Mesendoderm (in vitro differentiated cells): ENCODE measurements around the gene PCDHGB5.

Experiments
- DNase-seq: peaks from one replicate; pipeline ENCODE4 v3.0.0; 2013
- H2AK5ac ChIP-seq: 2 replicates; pipeline ENCODE4 v1.6.1; 2013; ENCODE audit warnings: low read length, inconsistent platforms
- H2BK120ac ChIP-seq: 2 replicates; pipeline ENCODE4 v1.6.1; 2013; ENCODE audit warnings: low read depth, mild to moderate bottlenecking, low read length, moderate library complexity, mixed read lengths
- H2BK15ac ChIP-seq: replicated peaks from 2 replicates; pipeline ENCODE4 v1.6.1; 2013; ENCODE audit warnings: low read depth, mild to moderate bottlenecking, moderate library complexity
- H2BK5ac ChIP-seq: 2 replicates; pipeline ENCODE4 v1.6.1; 2013; ENCODE audit warnings: low read length, inconsistent platforms
- H3K18ac ChIP-seq: 2 replicates; pipeline ENCODE4 v1.6.1; 2013; ENCODE audit warnings: mild to moderate bottlenecking, low read length, mixed read lengths
- H3K23ac ChIP-seq: one replicate; pipeline ENCODE4 v1.6.1; 2013; ENCODE audit warnings: low read length
- H3K27ac ChIP-seq: 2 replicates; pipeline ENCODE4 v1.5.1; 2013; ENCODE audit warnings: low read depth, mild to moderate bottlenecking, inconsistent platforms, low read length, moderate library complexity
- H3K27me3 ChIP-seq: 2 replicates; pipeline ENCODE4 v1.6.1; 2013; ENCODE audit warnings: low read length, control low read depth, mild to moderate bottlenecking, inconsistent platforms; ENCODE audit not compliant: insufficient read depth, poor library complexity
- H3K36me3 ChIP-seq: 2 replicates; pipeline ENCODE4 v1.6.1; 2013; ENCODE audit warnings: low read length, inconsistent platforms; ENCODE audit not compliant: control insufficient read depth, insufficient read depth
- H3K4ac ChIP-seq: one replicate; pipeline ENCODE4 v1.6.1; 2013; ENCODE audit warnings: low read depth, mild to moderate bottlenecking, low read length, moderate library complexity
- H3K4me1 ChIP-seq: 2 replicates; pipeline ENCODE4 v1.6.1; 2013; ENCODE audit warnings: low read depth, low read length, inconsistent platforms; ENCODE audit not compliant: control insufficient read depth
- H3K4me2 ChIP-seq: 2 replicates; pipeline ENCODE4 v1.6.1; 2013; ENCODE audit warnings: low read length
- H3K4me3 ChIP-seq: 2 replicates; pipeline ENCODE4 v1.5.1; 2013; ENCODE audit warnings: mild to moderate bottlenecking, low read length
- H3K56ac ChIP-seq: one replicate; pipeline ENCODE4 v1.6.1; 2013; ENCODE audit warnings: low read length
- H3K79me1 ChIP-seq: 2 replicates; pipeline ENCODE4 v1.6.1; 2013; ENCODE audit warnings: low read length, inconsistent platforms
- H3K79me2 ChIP-seq: 2 replicates; pipeline ENCODE4 v1.6.1; 2013; ENCODE audit warnings: mild to moderate bottlenecking, low read length; ENCODE audit not compliant: control insufficient read depth, insufficient read depth
- H3K9ac ChIP-seq: 2 replicates; pipeline ENCODE4 v1.6.1; 2013; ENCODE audit warnings: low read length, inconsistent platforms
- H4K5ac ChIP-seq: one replicate; pipeline ENCODE4 v1.6.1; 2013; ENCODE audit warnings: low read length
- H4K8ac ChIP-seq: one replicate; pipeline ENCODE4 v1.6.1; 2013; ENCODE audit warnings: low read depth, mild to moderate bottlenecking, control low read depth, low read length, moderate library complexity
- WGBS: extraction: QIAGEN DNeasy Blood & Tissue Kit; methylation state at CpG from one replicate; pipeline ENCODE4 v1.1.7; 2013; ENCODE audit warnings: low lambda C conversion rate, missing lambda C conversion rate; ENCODE audit not compliant: insufficient coverage; ENCODE audit errors: extremely low coverage; 5-methylcytosine and 5-hydroxymethylcytosine counted together

PCDHGB5 gene

GRCh38 chr5:141356133-141356532, 41.6 kb upstream of the PCDHGB5 start:
- Histone ChIP-seq H3K79me1 (no peaks in the 10 kb centered on the region), H3K36me3 (no peaks in the 10 kb centered on the region), H3K4me3 (no peak overlapping the region), H3K4me1 (no peaks in the 10 kb centered on the region), H2BK15ac (no peak overlapping the region), H3K4me2 (no peak overlapping the region), H3K9ac (no peak overlapping the region), H4K5ac (no peak overlapping the region), H3K4ac (no peak overlapping the region), H2AK5ac (no peak overlapping the region), H2BK120ac (no peak overlapping the region), H3K18ac (no peak overlapping the region), H3K56ac (no peak overlapping the region), H4K8ac (no peak overlapping the region), H3K27ac (no peak overlapping the region), H3K23ac (no peak overlapping the region), H2BK5ac (no peak overlapping the region), H3K27me3 (no peaks in the 10 kb centered on the region), H3K79me2 (no peaks in the 10 kb centered on the region)
- no CpG with 5 or more reads among the region's 5 CpGs for WGBS
- DNase-seq: no peak

- H3K4me3 ChIP-seq: no peak overlapping the region
Observed at GRCh38 chr5:141356950-141357349, 40.8 kb upstream of the PCDHGB5 start.

GRCh38 chr5:141359790-141360426, 37.8 kb upstream of the PCDHGB5 start, which contains the start of gene PCDHGB2:
TSS of gene PCDHGB2 (plus strand) at chr5:141359994. CDS start at chr5:141360136, 142 bp downstream.
- no peak within 1 kb of the TSS for H3K4me3 ChIP-seq
- WGBS: no CpG with 5 or more reads among the region's 24 CpGs
- peak; percentile 73 for DNase-seq
- H3K18ac ChIP-seq: no peak within 1 kb of the TSS
- H3K4me1 ChIP-seq: no peaks in the 10 kb centered on the region
- H4K8ac ChIP-seq: no peak within 1 kb of the TSS
- H3K79me1 ChIP-seq: no peaks in the 10 kb centered on the region
- no peaks in the 10 kb centered on the region for H3K27me3 ChIP-seq
- no peak within 1 kb of the TSS for H2BK15ac ChIP-seq
- H3K4me2 ChIP-seq: no peak within 1 kb of the TSS
- H3K9ac ChIP-seq: no peak within 1 kb of the TSS
- no peak within 1 kb of the TSS for H3K56ac ChIP-seq
- no peak within 1 kb of the TSS for H3K23ac ChIP-seq
- H2AK5ac ChIP-seq: no peak within 1 kb of the TSS
- no peak within 1 kb of the TSS for H2BK120ac ChIP-seq
- H4K5ac ChIP-seq: no peak within 1 kb of the TSS
- no peak within 1 kb of the TSS for H3K27ac ChIP-seq
- H2BK5ac ChIP-seq: no peak within 1 kb of the TSS
- H3K36me3 ChIP-seq: no peaks in the 10 kb centered on the region
- H3K4ac ChIP-seq: no peak within 1 kb of the TSS
- no peaks in the 10 kb centered on the region for H3K79me2 ChIP-seq

More at GRCh38 chr5:141356950-141357349, 40.8 kb upstream of the PCDHGB5 start:
- Histone ChIP-seq H3K18ac (no peak overlapping the region), H3K79me1 (no peaks in the 10 kb centered on the region), H3K4ac (no peak overlapping the region), H3K27me3 (no peaks in the 10 kb centered on the region), H3K4me1 (no peaks in the 10 kb centered on the region), H2BK15ac (no peak overlapping the region), H4K8ac (no peak overlapping the region), H4K5ac (no peak overlapping the region), H2AK5ac (no peak overlapping the region), H3K23ac (no peak overlapping the region), H3K9ac (no peak overlapping the region), H3K4me2 (no peak overlapping the region), H2BK5ac (no peak overlapping the region), H3K36me3 (no peaks in the 10 kb centered on the region), H3K79me2 (no peaks in the 10 kb centered on the region), H3K56ac (no peak overlapping the region), H3K27ac (no peak overlapping the region), H2BK120ac (no peak overlapping the region)
- no peak for DNase-seq
- no CpG with 5 or more reads among the region's 19 CpGs for WGBS

GRCh38 chr5:141360685-141361084, 37.1 kb upstream of the PCDHGB5 start:
- Histone ChIP-seq H3K4me1 (no peaks in the 10 kb centered on the region), H3K36me3 (no peaks in the 10 kb centered on the region), H2BK120ac (no peak overlapping the region), H2BK5ac (no peak overlapping the region), H3K79me1 (no peaks in the 10 kb centered on the region), H2BK15ac (no peak overlapping the region), H4K5ac (no peak overlapping the region), H3K27me3 (no peaks in the 10 kb centered on the region), H3K4me2 (no peak overlapping the region), H3K56ac (no peak overlapping the region), H3K79me2 (no peaks in the 10 kb centered on the region), H3K23ac (no peak overlapping the region), H3K9ac (no peak overlapping the region), H3K18ac (no peak overlapping the region), H3K4me3 (no peak overlapping the region), H3K4ac (no peak overlapping the region), H3K27ac (no peak overlapping the region), H2AK5ac (no peak overlapping the region), H4K8ac (no peak overlapping the region)
- WGBS: no CpG with 5 or more reads among the region's 15 CpGs
- no peak for DNase-seq

- H3K79me1 ChIP-seq: no peaks in the 10 kb centered on the region
- DNase-seq: no peak
- H3K4me1 ChIP-seq: no peaks in the 10 kb centered on the region
- no peak overlapping the region for H3K4ac ChIP-seq
- H2BK120ac ChIP-seq: no peak overlapping the region
- H3K9ac ChIP-seq: no peak overlapping the region
- H3K4me3 ChIP-seq: no peak overlapping the region
- no peaks in the 10 kb centered on the region for H3K36me3 ChIP-seq
- H3K27ac ChIP-seq: no peak overlapping the region
- no peaks in the 10 kb centered on the region for H3K79me2 ChIP-seq
- H3K27me3 ChIP-seq: no peaks in the 10 kb centered on the region
- no peak overlapping the region for H2BK15ac ChIP-seq
- no peak overlapping the region for H3K4me2 ChIP-seq
- H4K5ac ChIP-seq: no peak overlapping the region
- H2AK5ac ChIP-seq: no peak overlapping the region
- H4K8ac ChIP-seq: no peak overlapping the region
- no peak overlapping the region for H3K23ac ChIP-seq
- no peak overlapping the region for H3K18ac ChIP-seq
- no peak overlapping the region for H2BK5ac ChIP-seq
- H3K56ac ChIP-seq: no peak overlapping the region
Observed at GRCh38 chr5:141362719-141363118, 35.0 kb upstream of the PCDHGB5 start.
